Activated naive CD8-positive, alpha-beta T cell treated with anti-CD3 and anti-CD28 coated beads, Interleukin-2, amount 10 ng/mL, durations not matched to agents 7 days and 5 days (primary cell): ENCODE measurements around the gene GAL3ST1. TPM values are rescaled to one million over a fixed set of nuclear protein-coding genes. Genes with fewer than 3 reads are reported as not detected.

Experiments
- ATAC-seq: fragments of 150-1000 bp; cut with Tn5 transposase; one replicate; pipeline ENCODE4 v1.10.0; 2021; ENCODE audit warnings: low read depth, moderate library complexity
- POLR2A ChIA-PET: fragments of 350-600 bp; sonication (Branson Sonifier 250); formaldehyde crosslinking; loops from one replicate; lab custom pipeline; 2021; ENCODE audit warnings: antibody characterized with exemption; lab: Charles Lee
- DNase-seq: peaks from one replicate; pipeline ENCODE4 v3.0.0; 2021
- H3K27ac Mint-ChIP-seq: one replicate; pipeline ENCODE4 v1.8.0; 2022; ENCODE audit warnings: mild to moderate bottlenecking, mixed read lengths
- H3K27me3 Mint-ChIP-seq: one replicate; pipeline ENCODE4 v1.8.0; 2022; ENCODE audit warnings: mild to moderate bottlenecking, moderate library complexity, mixed read lengths
- H3K36me3 Mint-ChIP-seq: one replicate; pipeline ENCODE4 v1.8.0; 2021; ENCODE audit warnings: mild to moderate bottlenecking, mixed read lengths
- H3K4me1 Mint-ChIP-seq: one replicate; pipeline ENCODE4 v1.8.0; 2021; ENCODE audit warnings: mixed read lengths
- H3K4me3 Mint-ChIP-seq: one replicate; pipeline ENCODE4 v1.8.0; 2022; ENCODE audit warnings: mild to moderate bottlenecking, moderate library complexity, mixed read lengths
- H3K9me3 Mint-ChIP-seq: one replicate; pipeline ENCODE4 v1.8.0; 2021; ENCODE audit warnings: mixed read lengths
- total RNA-seq, 2 experiments: library from RNA; stranded (reverse); gene quantifications; one replicate each; pipeline ENCODE4 v1.2.3, GENCODE V29; 2021

Gene GAL3ST1
- total RNA-seq, 2 experiments from 2014 or later: 0.44 to 0.68 TPM

DNA sequence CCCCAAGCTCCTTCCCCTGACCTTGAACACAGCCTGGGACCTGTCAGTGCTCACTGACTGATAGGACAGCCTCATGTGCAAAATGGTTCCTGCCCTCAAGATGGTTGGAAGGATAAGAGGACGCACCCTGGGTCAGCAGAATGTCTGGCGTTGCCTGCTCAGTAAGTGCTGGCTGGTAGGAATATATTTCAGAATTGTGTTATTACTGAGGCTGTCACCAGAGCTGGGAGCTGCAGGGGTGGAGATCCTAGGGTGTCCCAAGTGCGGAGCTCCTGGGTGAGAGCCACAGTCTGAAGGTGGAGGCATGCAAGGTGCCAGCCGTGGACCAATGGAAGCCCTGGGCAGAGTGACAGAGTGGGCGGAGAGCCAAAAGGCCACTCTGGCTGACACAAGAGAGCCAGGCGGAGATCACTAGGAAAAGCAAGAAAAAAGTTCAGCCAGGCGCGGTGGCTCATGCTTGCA is 67.9 kb downstream of the GAL3ST1 start:
- POLR2A ChIA-PET: no interaction called here
- DNase-seq (no peak), ATAC-seq (no peak)
- no peak overlapping the region for H3K4me3 Mint-ChIP-seq
- H3K4me1 Mint-ChIP-seq: no peaks in the 10 kb centered on the region
- no peaks in the 10 kb centered on the region for H3K36me3 Mint-ChIP-seq
- H3K9me3 Mint-ChIP-seq: no peaks in the 10 kb centered on the region
- H3K27ac Mint-ChIP-seq: no peak overlapping the region
- peaks cover 28% of the 10 kb centered on the region for H3K27me3 Mint-ChIP-seq

Other genes with a start within 250 kb of the GAL3ST1 start
- gene TBC1D10A, start 247.7 kb downstream of the GAL3ST1 start, total RNA-seq: 10 to 100 TPM; 54.0 to 54.2 TPM
- 100 to 1,000 TPM; 220 to 233 TPM for gene SF3A1, start 217.8 kb downstream of the GAL3ST1 start, total RNA-seq
- gene CCDC157, start 217.7 kb downstream of the GAL3ST1 start, total RNA-seq: 1 to 10 TPM; 4.0 to 4.7 TPM
- gene RNF215, start 187.3 kb downstream of the GAL3ST1 start, total RNA-seq: 10 to 100 TPM; 11.1 to 11.3 TPM
- 1 to 10 TPM; 9.9 TPM for gene SEC14L2, start 177.6 kb downstream of the GAL3ST1 start, total RNA-seq
- 10 to 100 TPM; 63.3 to 64.8 TPM for gene MTFP1, start 148.9 kb downstream of the GAL3ST1 start, total RNA-seq
- gene SEC14L3, start 102.6 kb downstream of the GAL3ST1 start, total RNA-seq: not detected
- not detected for gene SEC14L4, start 69.0 kb downstream of the GAL3ST1 start, total RNA-seq
- gene SEC14L6, start 27.9 kb downstream of the GAL3ST1 start, total RNA-seq: under 1 TPM in 1 of 2 experiments, not detected in 1; 0.08 TPM
- gene PES1, start 17.2 kb upstream of the GAL3ST1 start, total RNA-seq: 10 to 100 TPM; 51.2 to 57.1 TPM
- gene TCN2, start 32.5 kb upstream of the GAL3ST1 start, total RNA-seq: under 1 TPM; 0.28 to 0.94 TPM
- gene SLC35E4, start 61.1 kb upstream of the GAL3ST1 start, total RNA-seq: 1 to 10 TPM; 1.5 to 2.4 TPM
- 10 to 100 TPM; 10.5 to 12.8 TPM for gene DUSP18, start 93.2 kb upstream of the GAL3ST1 start, total RNA-seq
- gene OSBP2, start 120.2 kb upstream of the GAL3ST1 start, total RNA-seq: under 1 TPM; 0.45 to 0.61 TPM